Skin epidermis (tissue), 12 donors: Measurements from ENCODE around the gene SULT2B1.
"Not testable (repeated sequence)": the region's sequence is repeated elsewhere in the genome, so short reads cannot be mapped to it uniquely, and the experiment has no call there.

Experiments
- H3K27ac ChIP-seq, 21 experiments: fragments of 200-600 bp; sonication (generic) in 11 of 21; one replicate each; pipeline ENCODE4 v1.5.0; 2020; ENCODE audit warnings: mild to moderate bottlenecking in 3 of 21, inconsistent platforms in 2 of 21, moderate library complexity in 2 of 21
- H3K4me3 ChIP-seq, 7 experiments: fragments of 200-600 bp; sonication (generic) in 2 of 7; one replicate each; pipeline ENCODE4 v1.5.0; 2020; ENCODE audit warnings: inconsistent platforms in 2 of 7, mild to moderate bottlenecking in 2 of 7, moderate library complexity in 1 of 7

SULT2B1 gene

GRCh38 chr19:48524221-48524620 is 27.8 kb upstream of the SULT2B1 start:
- Histone ChIP-seq H3K4me3 (no peak overlapping the region), H3K27ac (no peak overlapping the region)

GRCh38 chr19:48524732-48525131 is 27.2 kb upstream of the SULT2B1 start:
- Histone ChIP-seq H3K4me3 (no peak overlapping the region), H3K27ac (no peak overlapping the region)

- H3K27ac ChIP-seq = no peak overlapping the region
- H3K4me3 ChIP-seq = no peak overlapping the region
These were observed 22.8 kb upstream of the SULT2B1 start for GRCh38 chr19:48529156-48529555.

GRCh38 chr19:48530066-48530720 is 21.8 kb upstream of the SULT2B1 start:
- H3K4me3 ChIP-seq = no peak overlapping the region
- H3K27ac ChIP-seq = no peak overlapping the region

- no peak overlapping the region for H3K4me3 ChIP-seq
- H3K27ac ChIP-seq = no peak overlapping the region
These were observed 21.2 kb upstream of the SULT2B1 start for GRCh38 chr19:48530770-48531169.

- Histone ChIP-seq H3K4me3 (no peak overlapping the region), H3K27ac (no peak overlapping the region)
These were observed 18.2 kb upstream of the SULT2B1 start for GRCh38 chr19:48533770-48534169.

GRCh38 chr19:48537541-48537940 is 14.4 kb upstream of the SULT2B1 start:
- Histone ChIP-seq H3K4me3 (no peak overlapping the region), H3K27ac (no peak overlapping the region)

GRCh38 chr19:48538057-48538456 is 13.9 kb upstream of the SULT2B1 start:
- H3K4me3 ChIP-seq, H3K27ac ChIP-seq: not testable (repeated sequence)

GRCh38 chr19:48539503-48540096 is 12.4 kb upstream of the SULT2B1 start:
- no peak overlapping the region for H3K4me3 ChIP-seq
- no peak overlapping the region for H3K27ac ChIP-seq

- Histone ChIP-seq H3K27ac (no peak overlapping the region), H3K4me3 (no peak overlapping the region)
These were observed 11.9 kb upstream of the SULT2B1 start for GRCh38 chr19:48540110-48540509.

- no peak overlapping the region for H3K27ac ChIP-seq
These were observed 10.2 kb upstream of the SULT2B1 start for GRCh38 chr19:48541813-48542212.

GRCh38 chr19:48543121-48543710 is 8.8 kb upstream of the SULT2B1 start:
- Histone ChIP-seq H3K4me3 (no peak overlapping the region), H3K27ac (peak overlapping the region in 15 of 21 experiments; percentile 4 to 82 (median 63))

More at GRCh38 chr19:48541813-48542212, 10.2 kb upstream of the SULT2B1 start:
- H3K4me3 ChIP-seq = no peak overlapping the region

GRCh38 chr19:48544856-48545750 is 6.9 kb upstream of the SULT2B1 start:
- Histone ChIP-seq H3K4me3 (no peak overlapping the region), H3K27ac (peak overlapping the region in 8 of 21 experiments; percentile 12 to 82 (median 39))

- Histone ChIP-seq H3K4me3 (no peak overlapping the region), H3K27ac (no peak overlapping the region)
These were observed 4.2 kb upstream of the SULT2B1 start for GRCh38 chr19:48547722-48548121.

GRCh38 chr19:48548253-48548911 is 3.6 kb upstream of the SULT2B1 start:
- Histone ChIP-seq H3K27ac (no peak overlapping the region), H3K4me3 (no peak overlapping the region)

GRCh38 chr19:48549380-48549779 is 2.6 kb upstream of the SULT2B1 start:
- no peak overlapping the region for H3K4me3 ChIP-seq
- no peak overlapping the region for H3K27ac ChIP-seq

- peak overlapping the region; percentile 16 to 36 (median 26) for H3K4me3 ChIP-seq
- peak overlapping the region in 18 of 21 experiments; percentile 7 to 91 (median 72) for H3K27ac ChIP-seq
These were observed 692 bp downstream of the SULT2B1 start for GRCh38 chr19:48552406-48553322.

GRCh38 chr19:48553676-48554384 is 1.9 kb downstream of the SULT2B1 start:
- Histone ChIP-seq H3K27ac (peak overlapping the region in 15 of 21 experiments; percentile 4 to 91 (median 46)), H3K4me3 (peak overlapping the region in 5 of 7 experiments; percentile 24 to 36 (median 34))
